Fibroblast of skin of right quadriceps (primary cell): ENCODE measurements around the gene ZFP91.
A peak's percentile ranks its signal among the peaks of the same experiment; 100 is the strongest.

Experiments
- DNase-seq: peaks from one replicate; pipeline ENCODE4 v3.0.0-alpha.2; 2013

Gene ZFP91

GRCh38 chr11:58586998-58587397, 8.1 kb downstream of the ZFP91 start:
- no peak for DNase-seq

GRCh38 chr11:58591659-58592058, 12.8 kb downstream of the ZFP91 start:
- no peak for DNase-seq

GRCh38 chr11:58592760-58593472, 14.1 kb downstream of the ZFP91 start:
- DNase-seq: no peak

- no peak for DNase-seq
Observed at GRCh38 chr11:58594826-58595225, 16.0 kb downstream of the ZFP91 start.

GRCh38 chr11:58596621-58597020, 17.8 kb downstream of the ZFP91 start:
- DNase-seq: peak; percentile 35

GRCh38 chr11:58597486-58598144, 18.8 kb downstream of the ZFP91 start:
- DNase-seq: no peak

- DNase-seq: no peak
Observed at GRCh38 chr11:58600510-58600909, 21.6 kb downstream of the ZFP91 start.

- no peak for DNase-seq
Observed at GRCh38 chr11:58606930-58607714, 28.3 kb downstream of the ZFP91 start.

GRCh38 chr11:58608331-58608730, 29.5 kb downstream of the ZFP91 start:
- no peak for DNase-seq

GRCh38 chr11:58609723-58610122, 30.9 kb downstream of the ZFP91 start:
- DNase-seq: no peak

- DNase-seq: no peak
Observed at GRCh38 chr11:58613228-58613627, 34.4 kb downstream of the ZFP91 start.

- DNase-seq: no peak
Observed at GRCh38 chr11:58615559-58615958, 36.7 kb downstream of the ZFP91 start.

- DNase-seq: peak; percentile 85
Observed at GRCh38 chr11:58616594-58616993, 37.7 kb downstream of the ZFP91 start.

- DNase-seq: no peak
Observed at GRCh38 chr11:58617976-58618557, 39.2 kb downstream of the ZFP91 start.

GRCh38 chr11:58621586-58622262, 42.9 kb downstream of the ZFP91 start:
- no peak for DNase-seq

GRCh38 chr11:58622344-58622743, 43.5 kb downstream of the ZFP91 start, which contains the start of gene CNTF:
CNTF (plus strand) TSS chr11:58622665; CDS start chr11:58622753, 88 bp downstream.
- DNase-seq: peak; percentile 19

GRCh38 chr11:58625086-58625485, 46.2 kb downstream of the ZFP91 start:
- no peak for DNase-seq

- DNase-seq: peak; percentile 10
Observed at GRCh38 chr11:58625826-58626460, 47.1 kb downstream of the ZFP91 start.

GRCh38 chr11:58626934-58627483, 48.1 kb downstream of the ZFP91 start:
- no peak for DNase-seq

GRCh38 chr11:58628446-58628845, 49.6 kb downstream of the ZFP91 start:
- DNase-seq: no peak

GRCh38 chr11:58629857-58630256, 51.0 kb downstream of the ZFP91 start:
- DNase-seq: peak; percentile 47

GRCh38 chr11:58631378-58631777, 52.5 kb downstream of the ZFP91 start:
- DNase-seq: no peak
